Measurements from ENCODE around the gene STXBP2.

DNA sequence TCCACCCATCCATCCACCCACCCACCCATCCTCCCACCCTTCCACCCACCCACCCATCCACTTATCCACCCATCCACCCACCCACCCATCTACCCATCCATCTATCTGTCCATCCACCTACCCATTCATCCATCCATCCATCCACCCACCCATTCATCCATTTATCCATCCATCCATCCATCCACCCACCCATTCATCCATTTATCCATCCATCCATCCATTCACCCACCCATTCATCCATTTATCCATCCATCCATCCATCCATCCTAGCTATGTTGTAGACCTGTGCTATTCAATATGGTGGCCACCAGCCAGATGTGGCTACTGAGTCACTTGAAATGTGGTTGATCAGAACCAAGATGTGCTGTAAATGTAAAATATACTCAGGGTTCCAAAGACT is 36.2 kb upstream of the STXBP2 start:
- TF ChIP-seq CTCF (conservative IDR thresholded peaks at IDR 0.05 in 1 of 2, IDR thresholded peaks at IDR 0.05 in 1 of 2; ENCODE audit: extremely low read depth in 1 of 2, insufficient read depth in 1 of 2, low read depth in 1 of 2, low read length in 2 of 2) (no peak), EZH2 (IDR thresholded peaks at IDR 0.05; ENCODE audit: borderline replicate concordance, low read length) (no peak)
